Fibroblast of lung (primary cell): ENCODE measurements around the gene PFDN2. TPM values are rescaled to one million over a fixed set of nuclear protein-coding genes. Genes with fewer than 3 reads are reported as not detected.
A peak's percentile ranks its signal among the peaks of the same experiment; 100 is the strongest.

Source experiments
- DNase-seq, 2 donors: peaks; one replicate each; pipeline versions ENCODE4 v3.0.0 to v3.0.0-alpha.2; 2010; ENCODE audit warnings: low read depth in 2 of 2
- H2AFZ ChIP-seq: 2 replicates; pipeline ENCODE4 v1.5.1; 2012; ENCODE audit warnings: low read length, control low read depth, inconsistent platforms
- H3K27ac ChIP-seq: 2 replicates; pipeline ENCODE4 v1.5.1; 2011; ENCODE audit warnings: low read length, control low read depth; ENCODE audit not compliant: insufficient read depth
- H3K27me3 ChIP-seq: 2 replicates; pipeline ENCODE4 v1.5.1; 2011; ENCODE audit warnings: mild to moderate bottlenecking, low read length; ENCODE audit not compliant: control insufficient read depth, insufficient read depth
- H3K36me3 ChIP-seq: 2 replicates; pipeline ENCODE4 v1.5.1; 2011; ENCODE audit warnings: low read length; ENCODE audit not compliant: control insufficient read depth, insufficient read depth
- H3K4me1 ChIP-seq: 2 replicates; pipeline ENCODE4 v1.5.1; 2011; ENCODE audit warnings: low read length; ENCODE audit not compliant: control insufficient read depth, insufficient read depth; ENCODE audit errors: extremely low read depth
- H3K4me2 ChIP-seq: 2 replicates; pipeline ENCODE4 v1.5.1; 2011; ENCODE audit warnings: low read length, control low read depth; ENCODE audit not compliant: insufficient read depth; ENCODE audit errors: extremely low read depth
- H3K4me3 ChIP-seq, 4 experiments: fragments of 200-600 bp in 1 of 4; sonication (generic) in 1 of 4; replicated peaks in 1 of 4; 2 replicates each; pipeline ENCODE4 v1.5.1; 2011 to 2016; ENCODE audit warnings: low read length in 4 of 4, low read depth in 3 of 4, mild to moderate bottlenecking in 3 of 4, control low read depth in 2 of 4, inconsistent platforms in 1 of 4, mixed read lengths in 1 of 4; ENCODE audit not compliant: insufficient read depth in 1 of 4; ENCODE audit errors: control extremely low read depth in 1 of 4
- H3K79me2 ChIP-seq: 2 replicates; pipeline ENCODE4 v1.5.1; 2012; ENCODE audit warnings: mild to moderate bottlenecking, low read length, inconsistent platforms; ENCODE audit not compliant: control insufficient read depth, insufficient read depth
- H3K9ac ChIP-seq: 2 replicates; pipeline ENCODE4 v1.5.1; 2011; ENCODE audit warnings: mild to moderate bottlenecking, low read length, control low read depth; ENCODE audit not compliant: insufficient read depth
- H3K9me3 ChIP-seq: 2 replicates; pipeline ENCODE4 v1.5.1; 2012; ENCODE audit warnings: low read depth, low read length; ENCODE audit not compliant: control insufficient read depth, insufficient read depth
- H4K20me1 ChIP-seq: 2 replicates; pipeline ENCODE4 v1.5.1; 2011; ENCODE audit warnings: low read length; ENCODE audit not compliant: control insufficient read depth, insufficient read depth; ENCODE audit errors: extremely low read depth
- CTCF ChIP-seq, 2 donors: IDR thresholded peaks in 1 of 2; conservative IDR thresholded peaks in 1 of 2; 1 replicate in 1 of 2; 2 replicates in 1 of 2; pipeline ENCODE4 v1.5.1; 2011 to 2012; ENCODE audit warnings: low read length in 2 of 2, control low read depth in 1 of 2, inconsistent platforms in 1 of 2, low read depth in 1 of 2, mild to moderate bottlenecking in 1 of 2
- EZH2 ChIP-seq: IDR thresholded peaks from 2 replicates; pipeline ENCODE4 v1.5.1; 2012; ENCODE audit warnings: low read length, control low read depth, mild to moderate bottlenecking; ENCODE audit errors: missing control alignments
- polyA plus RNA-seq, 2 donors: library from polyadenylated mRNA; depleted of rRNA in 1 of 2; stranded (reverse) in 1 of 2; unstranded in 1 of 2; fragments of >200 nt; gene quantifications; 2 replicates each; pipeline ENCODE4 v1.2.1, GENCODE V29; 2011 to 2012; ENCODE audit warnings: missing spikeins in 1 of 2
- total RNA-seq: library from RNA; depleted of rRNA; stranded (reverse); fragments of >200 nt; gene quantifications from 2 replicates; pipeline ENCODE4 v1.2.1, GENCODE V29; 2014

PFDN2 gene
- total and polyA plus RNA-seq, 2 donors (not counting 1 experiment from before 2014, with no cell fraction given): 39.6 to 145 TPM

- H2AFZ ChIP-seq: peak overlapping the region; percentile 43
- peaks cover 12% of the 10 kb centered on the region for H3K36me3 ChIP-seq
- H3K79me2 ChIP-seq: peaks cover 52% of the 10 kb centered on the region
- peak overlapping the region; percentile 67 for H3K4me2 ChIP-seq
- TF ChIP-seq EZH2: no peak
- no peak for TF ChIP-seq CTCF (conservative IDR thresholded peaks at IDR 0.05 in 1 of 2, IDR thresholded peaks at IDR 0.05 in 1 of 2; ENCODE audit: low read depth in 1 of 2, low read length in 2 of 2)
- H3K27ac ChIP-seq: peak overlapping the region; percentile 83
- H3K4me1 ChIP-seq: peaks cover 3% of the 10 kb centered on the region
- H3K9ac ChIP-seq: peak overlapping the region; percentile 96
- H3K9me3 ChIP-seq: no peaks in the 10 kb centered on the region
- no peaks in the 10 kb centered on the region for H4K20me1 ChIP-seq
- DNase-seq: peak; percentile 39 to 40
- H3K4me3 ChIP-seq: peak overlapping the region; percentile 84 to 96 (median 89)
- H3K27me3 ChIP-seq: no peaks in the 10 kb centered on the region
These were observed 13.9 kb upstream of the PFDN2 start for GRCh38 chr1:161131523-161132409.

- TF ChIP-seq EZH2: no peak
- H3K27ac ChIP-seq: no peak overlapping the region
- H3K9ac ChIP-seq: no peak overlapping the region
- H2AFZ ChIP-seq: no peak overlapping the region
- H3K9me3 ChIP-seq: no peaks in the 10 kb centered on the region
- DNase-seq: no peak
- H3K79me2 ChIP-seq: peaks cover 59% of the 10 kb centered on the region
- H4K20me1 ChIP-seq: no peaks in the 10 kb centered on the region
- peak overlapping the region in 2 of 4 experiments; percentile 17 to 96 for H3K4me3 ChIP-seq
- H3K36me3 ChIP-seq: peaks cover 18% of the 10 kb centered on the region
- H3K4me1 ChIP-seq: peaks cover 3% of the 10 kb centered on the region
- H3K27me3 ChIP-seq: no peaks in the 10 kb centered on the region
- H3K4me2 ChIP-seq: peak overlapping the region; percentile 7
These were observed 12.4 kb upstream of the PFDN2 start for GRCh38 chr1:161130266-161130665.

GRCh38 chr1:161128591-161129420, 11.0 kb upstream of the PFDN2 start:
- no peak overlapping the region for H3K27ac ChIP-seq
- H3K9me3 ChIP-seq: no peaks in the 10 kb centered on the region
- H3K4me2 ChIP-seq: no peak overlapping the region
- peaks cover 53% of the 10 kb centered on the region for H3K79me2 ChIP-seq
- H4K20me1 ChIP-seq: no peaks in the 10 kb centered on the region
- H3K4me3 ChIP-seq: no peak overlapping the region
- H3K36me3 ChIP-seq: peaks cover 25% of the 10 kb centered on the region
- peaks cover 3% of the 10 kb centered on the region for H3K4me1 ChIP-seq
- no peaks in the 10 kb centered on the region for H3K27me3 ChIP-seq
- H3K9ac ChIP-seq: no peak overlapping the region
- TF ChIP-seq EZH2 (no peak), CTCF (conservative IDR thresholded peaks at IDR 0.05 in 1 of 2, IDR thresholded peaks at IDR 0.05 in 1 of 2; ENCODE audit: low read depth in 1 of 2, low read length in 2 of 2) (no peak)
- no peak for DNase-seq
- H2AFZ ChIP-seq: no peak overlapping the region
